Measurements from ENCODE around the gene GPX5.

The GPX5 gene

DNA sequence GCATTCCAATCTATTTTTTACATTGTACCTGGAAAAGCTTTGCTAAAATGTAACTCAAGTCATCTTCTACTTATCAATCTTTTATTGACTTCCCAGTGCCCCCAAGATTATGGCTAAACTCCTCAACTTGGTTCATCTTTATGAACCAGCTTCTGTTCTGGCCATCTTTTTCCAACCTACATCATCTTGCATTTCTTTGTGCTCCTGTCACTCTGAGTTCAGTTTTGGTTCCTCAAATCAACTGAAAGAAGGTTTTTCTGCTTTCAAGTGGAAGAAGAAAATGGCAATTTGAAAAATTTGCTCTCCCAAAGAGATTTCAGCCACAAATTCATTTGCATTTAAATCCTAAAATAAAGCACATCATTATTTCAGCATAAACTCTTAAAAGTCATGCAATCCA, 41.8 kb downstream of the GPX5 start:
- TF ChIP-seq SPI1 (IDR thresholded peaks at IDR 0.05; ENCODE audit: borderline replicate concordance, low read depth) (no peak), POLR2AphosphoS5 (IDR thresholded peaks at IDR 0.05; ENCODE audit: low read depth) (no peak), GABPA (IDR thresholded peaks at IDR 0.05; ENCODE audit: low read depth) (no peak)
- TF ChIP-seq, protein P1, sequence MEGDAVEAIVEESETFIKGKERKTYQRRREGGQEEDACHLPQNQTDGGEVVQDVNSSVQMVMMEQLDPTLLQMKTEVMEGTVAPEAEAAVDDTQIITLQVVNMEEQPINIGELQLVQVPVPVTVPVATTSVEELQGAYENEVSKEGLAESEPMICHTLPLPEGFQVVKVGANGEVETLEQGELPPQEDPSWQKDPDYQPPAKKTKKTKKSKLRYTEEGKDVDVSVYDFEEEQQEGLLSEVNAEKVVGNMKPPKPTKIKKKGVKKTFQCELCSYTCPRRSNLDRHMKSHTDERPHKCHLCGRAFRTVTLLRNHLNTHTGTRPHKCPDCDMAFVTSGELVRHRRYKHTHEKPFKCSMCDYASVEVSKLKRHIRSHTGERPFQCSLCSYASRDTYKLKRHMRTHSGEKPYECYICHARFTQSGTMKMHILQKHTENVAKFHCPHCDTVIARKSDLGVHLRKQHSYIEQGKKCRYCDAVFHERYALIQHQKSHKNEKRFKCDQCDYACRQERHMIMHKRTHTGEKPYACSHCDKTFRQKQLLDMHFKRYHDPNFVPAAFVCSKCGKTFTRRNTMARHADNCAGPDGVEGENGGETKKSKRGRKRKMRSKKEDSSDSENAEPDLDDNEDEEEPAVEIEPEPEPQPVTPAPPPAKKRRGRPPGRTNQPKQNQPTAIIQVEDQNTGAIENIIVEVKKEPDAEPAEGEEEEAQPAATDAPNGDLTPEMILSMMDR (IDR thresholded peaks at IDR 0.05; ENCODE audit: insufficient read depth, low read length): no peak
- TF ChIP-seq, protein P2, sequence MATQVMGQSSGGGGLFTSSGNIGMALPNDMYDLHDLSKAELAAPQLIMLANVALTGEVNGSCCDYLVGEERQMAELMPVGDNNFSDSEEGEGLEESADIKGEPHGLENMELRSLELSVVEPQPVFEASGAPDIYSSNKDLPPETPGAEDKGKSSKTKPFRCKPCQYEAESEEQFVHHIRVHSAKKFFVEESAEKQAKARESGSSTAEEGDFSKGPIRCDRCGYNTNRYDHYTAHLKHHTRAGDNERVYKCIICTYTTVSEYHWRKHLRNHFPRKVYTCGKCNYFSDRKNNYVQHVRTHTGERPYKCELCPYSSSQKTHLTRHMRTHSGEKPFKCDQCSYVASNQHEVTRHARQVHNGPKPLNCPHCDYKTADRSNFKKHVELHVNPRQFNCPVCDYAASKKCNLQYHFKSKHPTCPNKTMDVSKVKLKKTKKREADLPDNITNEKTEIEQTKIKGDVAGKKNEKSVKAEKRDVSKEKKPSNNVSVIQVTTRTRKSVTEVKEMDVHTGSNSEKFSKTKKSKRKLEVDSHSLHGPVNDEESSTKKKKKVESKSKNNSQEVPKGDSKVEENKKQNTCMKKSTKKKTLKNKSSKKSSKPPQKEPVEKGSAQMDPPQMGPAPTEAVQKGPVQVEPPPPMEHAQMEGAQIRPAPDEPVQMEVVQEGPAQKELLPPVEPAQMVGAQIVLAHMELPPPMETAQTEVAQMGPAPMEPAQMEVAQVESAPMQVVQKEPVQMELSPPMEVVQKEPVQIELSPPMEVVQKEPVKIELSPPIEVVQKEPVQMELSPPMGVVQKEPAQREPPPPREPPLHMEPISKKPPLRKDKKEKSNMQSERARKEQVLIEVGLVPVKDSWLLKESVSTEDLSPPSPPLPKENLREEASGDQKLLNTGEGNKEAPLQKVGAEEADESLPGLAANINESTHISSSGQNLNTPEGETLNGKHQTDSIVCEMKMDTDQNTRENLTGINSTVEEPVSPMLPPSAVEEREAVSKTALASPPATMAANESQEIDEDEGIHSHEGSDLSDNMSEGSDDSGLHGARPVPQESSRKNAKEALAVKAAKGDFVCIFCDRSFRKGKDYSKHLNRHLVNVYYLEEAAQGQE (IDR thresholded peaks at IDR 0.05; ENCODE audit: insufficient replicate concordance, low read depth): no peak
- H3K27ac ChIP-seq (replicated peaks): no peak overlapping the region
- DNase-seq (ENCODE audit: low read depth in 1 of 2, low spot score in 1 of 2): no peak
- no peaks in the 10 kb centered on the region for H3K27me3 ChIP-seq (ENCODE audit: insufficient read depth, poor library complexity, severe bottlenecking)
- no peak overlapping the region for H3K4me3 ChIP-seq (replicated peaks; ENCODE audit: insufficient read depth, low read length)

- Histone ChIP-seq H3K27ac (replicated peaks) (no peak overlapping the region), H3K4me3 (replicated peaks; ENCODE audit: insufficient read depth, low read length) (no peak overlapping the region), H3K27me3 (ENCODE audit: insufficient read depth, poor library complexity, severe bottlenecking) (no peaks in the 10 kb centered on the region)
- TF ChIP-seq, protein P2 (IDR thresholded peaks at IDR 0.05; ENCODE audit: insufficient replicate concordance, low read depth): no peak
- TF ChIP-seq SPI1 (IDR thresholded peaks at IDR 0.05; ENCODE audit: borderline replicate concordance, low read depth): no peak
- TF ChIP-seq POLR2AphosphoS5 (IDR thresholded peaks at IDR 0.05; ENCODE audit: low read depth): no peak
- no peak for TF ChIP-seq GABPA (IDR thresholded peaks at IDR 0.05; ENCODE audit: low read depth)
- TF ChIP-seq, protein P1 (IDR thresholded peaks at IDR 0.05; ENCODE audit: insufficient read depth, low read length): no peak
- DNase-seq (ENCODE audit: low read depth in 1 of 2, low spot score in 1 of 2): no peak
Measured at GRCh38 chr6:28568515-28569108, 42.9 kb downstream of the GPX5 start.

DNA sequence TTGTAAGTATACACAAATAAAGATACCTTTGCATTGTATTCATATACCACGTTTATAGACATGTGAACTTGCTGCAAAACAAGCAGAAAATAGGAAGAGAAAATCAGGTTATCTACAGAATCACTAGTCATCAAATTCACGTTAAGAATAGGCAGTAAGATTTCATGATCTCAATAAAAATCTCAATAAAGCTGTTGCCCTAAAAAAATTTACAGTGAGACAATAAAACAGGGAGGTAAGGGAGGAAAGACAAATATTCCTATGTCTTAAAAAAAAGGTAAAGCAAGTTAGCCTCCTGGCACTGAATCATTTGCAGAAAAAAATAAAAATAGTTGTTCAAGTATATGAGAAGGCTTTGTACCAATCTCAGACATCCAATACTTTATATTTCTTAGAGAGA, 44.1 kb downstream of the GPX5 start:
- Histone ChIP-seq H3K27me3 (ENCODE audit: insufficient read depth, poor library complexity, severe bottlenecking) (no peaks in the 10 kb centered on the region), H3K27ac (replicated peaks) (no peak overlapping the region), H3K4me3 (replicated peaks; ENCODE audit: insufficient read depth, low read length) (no peak overlapping the region)
- no peak for DNase-seq (ENCODE audit: low read depth in 1 of 2, low spot score in 1 of 2)
- TF ChIP-seq, protein P1 (IDR thresholded peaks at IDR 0.05; ENCODE audit: insufficient read depth, low read length): no peak
- no peak for TF ChIP-seq POLR2AphosphoS5 (IDR thresholded peaks at IDR 0.05; ENCODE audit: low read depth)
- TF ChIP-seq SPI1 (IDR thresholded peaks at IDR 0.05; ENCODE audit: borderline replicate concordance, low read depth): no peak
- TF ChIP-seq GABPA (IDR thresholded peaks at IDR 0.05; ENCODE audit: low read depth): no peak
- TF ChIP-seq, protein P2 (IDR thresholded peaks at IDR 0.05; ENCODE audit: insufficient replicate concordance, low read depth): no peak

Data from HL-60 (cell line).